Subcutaneous abdominal adipose tissue (tissue), 5 donors: ENCODE data around the gene KIF3C.

Source experiments
- H3K27ac ChIP-seq: one replicate; pipeline ENCODE4 v1.7.0; 2013; ENCODE audit warnings: low read depth, mild to moderate bottlenecking, inconsistent platforms, low read length, moderate library complexity
- H3K27me3 ChIP-seq, 5 donors: one replicate each; pipeline ENCODE4 v1.7.0; 2013; ENCODE audit warnings: low read length in 5 of 5, inconsistent platforms in 1 of 5; ENCODE audit not compliant: control insufficient read depth in 5 of 5, insufficient read depth in 4 of 5
- H3K36me3 ChIP-seq, 5 donors: one replicate each; pipeline ENCODE4 v1.7.0; 2013; ENCODE audit warnings: low read length in 5 of 5; ENCODE audit not compliant: control insufficient read depth in 5 of 5, insufficient read depth in 5 of 5
- H3K4me1 ChIP-seq, 5 donors: one replicate each; pipeline ENCODE4 v1.7.0; 2013; ENCODE audit warnings: low read length in 5 of 5, mild to moderate bottlenecking in 3 of 5, moderate library complexity in 1 of 5; ENCODE audit not compliant: control insufficient read depth in 5 of 5, insufficient read depth in 5 of 5
- H3K4me3 ChIP-seq, 5 donors: one replicate each; pipeline ENCODE4 v1.7.0; 2013; ENCODE audit warnings: low read length in 5 of 5, low read depth in 1 of 5
- H3K9ac ChIP-seq, 5 donors: one replicate each; pipeline ENCODE4 v1.7.0; 2013; ENCODE audit warnings: low read length in 5 of 5, mild to moderate bottlenecking in 4 of 5, moderate library complexity in 3 of 5
- H3K9me3 ChIP-seq, 5 donors: one replicate each; pipeline ENCODE4 v1.7.0; 2013; ENCODE audit warnings: low read length in 5 of 5; ENCODE audit not compliant: control insufficient read depth in 5 of 5
- donor health status: healthy.
- donor health status: healthy.
- donor health status: healthy.
- donor health status: healthy.
- donor health status: healthy.

KIF3C gene

DNA sequence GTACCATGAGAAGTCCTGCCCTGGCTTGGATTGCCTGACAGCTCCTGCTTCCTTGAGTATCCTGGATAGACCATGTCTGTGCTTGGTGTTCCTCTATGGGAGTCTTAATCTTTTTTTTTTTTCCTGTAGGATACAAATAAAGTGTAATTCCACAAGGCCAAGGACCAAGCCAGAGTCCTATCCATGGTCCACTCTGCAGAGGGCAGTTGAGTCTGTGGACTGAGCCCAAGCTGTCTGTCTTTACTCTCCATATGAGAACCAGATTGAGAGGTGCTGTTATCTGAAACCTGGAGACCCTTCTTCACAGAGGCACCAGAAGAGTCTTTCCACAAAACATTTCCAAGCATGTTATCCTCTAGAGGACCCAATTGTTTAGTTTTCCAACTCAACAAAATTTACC is 1.4 kb upstream of the KIF3C start:
- Histone ChIP-seq H3K27me3 (no peaks in the 10 kb centered on the region), H3K27ac (no peak overlapping the region), H3K9me3 (no peaks in the 10 kb centered on the region)

DNA sequence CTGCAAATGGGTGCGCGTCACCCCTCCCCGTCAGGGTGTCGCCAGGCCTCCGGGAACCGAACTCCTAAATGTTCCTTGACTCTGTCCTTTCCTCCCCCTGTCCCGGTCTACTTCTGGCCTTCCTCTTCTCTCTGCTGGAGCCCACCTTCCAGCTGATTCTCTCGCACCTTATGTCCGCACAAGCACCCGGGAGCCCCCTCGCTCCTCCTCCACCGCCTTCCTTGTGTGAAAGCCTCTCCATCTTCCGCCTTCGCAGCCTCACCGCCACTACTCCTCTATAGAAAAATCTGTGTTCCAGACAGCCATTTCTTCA is 627 bp upstream of the KIF3C start:
- Histone ChIP-seq H3K27me3 (no peaks in the 10 kb centered on the region), H3K27ac (no peak overlapping the region), H3K4me1 (peaks cover 0 to 22% (median 15%) of the 10 kb centered on the region in 5 donors), H3K9me3 (no peaks in the 10 kb centered on the region), H3K9ac (peak overlapping the region in 1 of 5 donors; percentile 48), H3K36me3 (no peaks in the 10 kb centered on the region), H3K4me3 (peak overlapping the region; percentile 54 to 92 (median 77))

More for the DNA sequence above, 1.4 kb upstream of the KIF3C start:
- Histone ChIP-seq H3K9ac (no peak overlapping the region), H3K36me3 (no peaks in the 10 kb centered on the region), H3K4me1 (peaks cover 0 to 22% (median 15%) of the 10 kb centered on the region in 5 donors), H3K4me3 (no peak overlapping the region)

DNA sequence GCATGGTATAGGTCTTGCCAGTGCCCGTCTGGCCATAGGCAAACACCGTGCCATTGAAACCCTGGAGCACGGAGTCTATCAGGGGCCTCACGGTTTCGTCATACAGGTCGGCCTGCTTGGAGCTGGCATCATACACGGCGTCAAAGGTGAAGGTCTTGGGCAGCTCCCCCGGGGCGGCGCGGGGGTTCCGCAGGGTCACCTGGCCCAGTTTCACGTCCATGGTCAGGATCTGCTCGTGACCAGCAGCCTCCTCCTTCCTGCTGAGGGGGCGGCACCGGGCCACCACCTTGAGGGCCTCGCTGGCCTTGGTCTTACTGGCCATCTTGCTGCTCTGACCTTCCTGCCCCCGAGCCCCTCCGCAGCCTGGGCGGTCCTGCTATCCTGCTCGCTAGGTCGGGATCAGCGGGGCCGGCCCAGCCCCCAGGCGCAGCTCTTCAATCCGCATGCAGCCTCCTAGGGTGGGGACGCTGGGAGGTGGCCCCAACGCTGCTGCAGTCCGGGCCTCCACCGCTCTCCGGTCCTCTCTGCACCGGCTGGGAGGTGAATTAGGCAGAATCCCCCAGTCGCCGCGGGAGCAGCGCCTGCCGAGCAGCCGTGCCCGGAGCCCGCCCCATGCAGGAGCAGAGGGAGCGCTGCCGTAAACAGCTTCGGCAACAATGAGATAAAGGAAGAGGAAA is 563 bp downstream of the KIF3C start:
- no peaks in the 10 kb centered on the region for H3K9me3 ChIP-seq
- H3K4me1 ChIP-seq = peaks cover 0 to 22% (median 15%) of the 10 kb centered on the region in 5 donors
- no peaks in the 10 kb centered on the region for H3K27me3 ChIP-seq
- peak overlapping the region in 4 of 5 donors; percentile 76 to 92 (median 78) for H3K4me3 ChIP-seq
- no peak overlapping the region for H3K27ac ChIP-seq
- peak overlapping the region in 4 of 5 donors; percentile 40 to 78 (median 70) for H3K9ac ChIP-seq
- no peaks in the 10 kb centered on the region for H3K36me3 ChIP-seq

DNA sequence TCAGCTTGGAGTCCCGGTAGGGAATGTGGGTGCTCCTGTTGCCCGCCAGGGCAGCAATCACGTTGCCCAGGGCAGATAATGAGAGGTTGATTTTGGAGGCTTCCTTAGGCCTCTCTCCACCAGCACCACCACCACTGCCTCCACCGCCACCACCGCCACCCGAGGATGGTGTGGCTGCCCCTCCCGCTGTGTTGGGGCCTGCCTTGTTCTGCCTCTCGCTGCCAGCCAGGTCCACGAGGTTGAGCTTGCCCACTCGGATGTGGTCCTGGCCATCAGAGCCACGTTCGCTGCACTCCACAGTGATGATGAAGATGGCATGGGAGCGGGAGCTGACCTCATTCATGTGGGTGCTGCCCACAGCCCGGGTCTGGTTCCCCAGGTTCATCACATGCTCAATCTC is 1.3 kb downstream of the KIF3C start:
- no peaks in the 10 kb centered on the region for H3K9me3 ChIP-seq
- H3K27me3 ChIP-seq = no peaks in the 10 kb centered on the region
- no peaks in the 10 kb centered on the region for H3K36me3 ChIP-seq
- no peak overlapping the region for H3K27ac ChIP-seq
- H3K9ac ChIP-seq = no peak overlapping the region
- no peak overlapping the region for H3K4me3 ChIP-seq
- H3K4me1 ChIP-seq = peaks cover 0 to 22% (median 15%) of the 10 kb centered on the region in 5 donors

DNA sequence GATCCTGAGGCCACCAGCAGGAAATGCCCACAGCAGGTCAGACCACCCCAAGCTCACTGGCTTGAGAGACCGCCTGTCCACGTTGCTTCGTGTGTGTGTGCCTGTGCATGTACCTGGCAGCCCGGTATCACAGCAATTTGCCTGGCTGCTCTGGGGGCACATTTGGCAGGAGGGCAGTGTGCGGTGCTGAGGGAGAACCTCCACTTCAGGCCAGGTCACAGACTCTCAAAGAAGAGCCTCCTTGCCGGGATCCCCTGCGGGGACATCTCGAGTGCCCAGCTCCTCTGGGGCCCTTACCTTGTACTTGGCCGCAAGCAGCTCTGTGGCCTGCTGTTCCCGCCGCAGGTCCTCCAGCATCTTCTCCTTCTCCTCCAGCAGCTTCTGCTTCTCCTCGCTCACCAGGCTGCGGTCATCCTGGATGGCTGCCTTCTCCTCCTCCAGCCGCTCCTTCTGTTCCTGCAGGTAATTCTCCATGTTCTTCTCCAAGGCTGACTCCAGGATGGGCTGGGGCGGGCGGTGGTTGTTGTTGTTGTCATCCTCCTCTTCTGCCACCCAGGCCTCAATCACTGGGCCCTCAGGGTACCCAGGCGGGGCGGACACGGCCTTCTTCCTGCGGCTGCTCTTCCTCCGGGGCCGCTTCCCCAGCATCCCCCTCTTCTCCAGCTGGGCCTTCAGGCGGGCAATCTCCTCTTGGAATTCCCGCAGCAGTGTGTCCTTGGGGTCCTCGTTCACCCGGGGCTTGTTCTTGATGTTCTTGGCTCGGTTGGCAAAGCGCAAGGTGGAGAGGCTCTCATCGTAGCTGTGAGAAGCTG is 2.0 kb downstream of the KIF3C start:
- no peaks in the 10 kb centered on the region for H3K36me3 ChIP-seq
- peaks cover 0 to 22% (median 15%) of the 10 kb centered on the region in 5 donors for H3K4me1 ChIP-seq
- no peak overlapping the region for H3K4me3 ChIP-seq
- H3K9me3 ChIP-seq = no peaks in the 10 kb centered on the region
- no peak overlapping the region for H3K9ac ChIP-seq
- no peaks in the 10 kb centered on the region for H3K27me3 ChIP-seq
- H3K27ac ChIP-seq = no peak overlapping the region

DNA sequence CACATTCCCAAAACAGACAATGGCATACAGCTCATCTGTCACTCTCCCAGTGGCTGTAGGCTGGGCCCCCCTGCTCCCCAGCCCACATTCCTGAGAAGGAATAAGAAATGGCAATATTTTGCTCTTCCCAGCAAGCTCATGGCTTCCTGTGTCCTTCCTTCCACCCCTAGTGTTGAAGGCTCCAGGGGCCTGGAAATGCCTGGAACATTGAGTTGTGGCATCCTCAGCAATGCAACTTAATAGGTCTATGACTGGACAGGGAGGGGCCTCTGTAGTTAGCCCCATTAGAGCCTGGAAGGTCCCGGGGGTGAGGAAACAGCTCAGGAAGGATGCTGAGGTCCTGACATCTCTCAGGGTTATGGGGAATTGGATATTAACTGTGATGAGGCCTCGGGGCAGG is 3.3 kb downstream of the KIF3C start:
- H3K9ac ChIP-seq = no peak overlapping the region
- H3K4me1 ChIP-seq = peaks cover 0 to 22% (median 15%) of the 10 kb centered on the region in 5 donors
- H3K36me3 ChIP-seq = no peaks in the 10 kb centered on the region
- H3K9me3 ChIP-seq = no peaks in the 10 kb centered on the region
- no peak overlapping the region for H3K27ac ChIP-seq
- H3K27me3 ChIP-seq = no peaks in the 10 kb centered on the region
- no peak overlapping the region for H3K4me3 ChIP-seq

DNA sequence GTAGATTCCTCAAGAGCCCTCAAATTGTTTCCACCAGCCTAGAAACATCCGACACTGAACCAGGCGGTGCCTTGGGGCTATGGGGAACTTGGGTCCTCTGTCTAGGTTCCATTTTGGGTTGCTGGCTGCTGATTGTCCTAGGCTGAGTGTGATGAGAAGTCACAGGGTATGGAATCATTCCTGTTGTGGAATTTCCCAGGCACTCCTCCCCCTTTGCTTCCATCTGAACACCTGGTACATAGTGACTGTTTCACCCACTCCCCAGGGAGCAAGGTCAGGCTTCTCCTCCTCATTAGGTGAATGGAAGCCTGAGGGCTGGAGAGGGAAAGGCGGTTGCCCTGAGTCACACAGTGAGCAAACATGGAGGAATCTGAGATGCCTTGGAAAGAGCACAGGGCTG is 4.5 kb downstream of the KIF3C start:
- no peak overlapping the region for H3K27ac ChIP-seq
- no peak overlapping the region for H3K4me3 ChIP-seq
- no peaks in the 10 kb centered on the region for H3K36me3 ChIP-seq
- no peaks in the 10 kb centered on the region for H3K27me3 ChIP-seq
- H3K9ac ChIP-seq = no peak overlapping the region
- peaks cover 0 to 18% (median 11%) of the 10 kb centered on the region in 5 donors for H3K4me1 ChIP-seq
- H3K9me3 ChIP-seq = no peaks in the 10 kb centered on the region

DNA sequence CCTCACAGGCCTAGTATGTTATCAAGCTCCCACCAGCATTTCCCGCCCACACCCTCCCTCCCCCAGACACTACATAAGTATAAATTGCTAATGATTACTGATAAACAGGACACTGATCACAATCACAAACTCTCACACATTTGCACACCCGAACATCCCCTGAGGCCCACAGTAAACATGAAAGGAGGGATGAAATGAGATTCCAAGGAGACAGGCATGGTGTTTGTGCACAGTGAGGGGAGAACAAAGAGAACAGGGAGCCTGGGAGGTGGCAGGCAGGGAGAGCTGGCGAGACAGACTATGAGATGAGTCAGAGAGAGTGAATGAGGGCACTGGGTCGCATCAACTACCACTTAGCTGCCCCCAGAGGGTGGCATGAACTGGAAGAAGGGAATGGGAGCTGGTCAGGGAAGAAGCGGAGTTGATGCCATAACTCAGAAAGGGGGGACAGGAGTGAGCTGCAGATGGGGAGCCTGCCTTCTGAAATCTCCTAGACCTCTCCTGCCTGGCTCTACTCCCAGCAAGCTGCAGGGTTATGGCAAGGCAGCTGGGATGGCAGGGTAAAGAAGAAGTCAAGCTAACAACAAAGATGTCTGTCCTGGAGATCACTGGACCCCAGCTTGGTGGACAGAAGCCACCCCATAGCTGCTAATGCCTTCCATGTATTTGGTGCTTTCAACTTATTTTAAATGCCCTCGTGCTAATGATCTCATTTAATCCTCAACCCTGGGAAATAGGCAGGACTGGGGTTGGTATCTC is 5.1 kb downstream of the KIF3C start:
- Histone ChIP-seq H3K36me3 (no peaks in the 10 kb centered on the region), H3K4me3 (no peak overlapping the region), H3K27ac (no peak overlapping the region), H3K9ac (no peak overlapping the region), H3K9me3 (no peaks in the 10 kb centered on the region), H3K27me3 (no peaks in the 10 kb centered on the region), H3K4me1 (peaks cover 0 to 17% (median 9%) of the 10 kb centered on the region in 5 donors)

DNA sequence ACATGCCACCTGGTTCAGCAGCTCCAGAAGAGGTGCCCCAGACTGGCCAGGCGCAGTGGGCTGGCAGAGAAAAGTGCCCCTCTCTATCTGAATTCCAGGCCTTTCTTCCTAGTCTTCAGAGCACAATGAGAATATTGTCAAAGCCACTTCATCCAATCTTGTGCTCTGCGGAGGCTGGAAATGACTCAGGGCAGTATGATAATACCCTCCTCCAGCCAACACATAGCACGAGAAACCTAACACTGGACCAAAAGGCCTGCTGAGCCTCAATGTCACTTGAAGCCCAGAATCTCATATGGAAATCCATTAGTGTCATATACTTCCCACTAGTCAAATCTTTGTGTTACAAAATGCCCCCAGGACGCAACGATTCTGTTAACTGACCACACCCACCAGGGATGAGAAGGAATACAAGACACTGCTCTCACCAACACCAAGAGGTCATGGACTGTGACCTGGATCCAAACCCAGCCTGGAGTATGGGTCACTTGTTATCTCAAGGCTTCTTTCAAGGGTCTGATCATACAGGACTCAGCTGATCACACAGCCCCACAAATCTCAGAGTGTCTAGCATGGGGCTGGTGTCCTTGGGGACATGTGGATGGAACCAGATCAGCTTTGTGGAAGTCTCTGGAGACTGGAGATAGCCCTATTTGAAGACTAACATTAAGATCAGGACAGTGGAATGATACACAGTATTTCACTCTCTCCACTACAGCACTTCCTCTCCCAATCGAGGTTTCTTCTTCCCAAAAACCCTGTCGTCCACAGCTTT is 10.1 kb downstream of the KIF3C start:
- no peak overlapping the region for H3K4me3 ChIP-seq
- no peaks in the 10 kb centered on the region for H3K4me1 ChIP-seq
- H3K27me3 ChIP-seq = no peaks in the 10 kb centered on the region
- no peaks in the 10 kb centered on the region for H3K36me3 ChIP-seq
- H3K27ac ChIP-seq = no peak overlapping the region
- no peak overlapping the region for H3K9ac ChIP-seq
- H3K9me3 ChIP-seq = no peaks in the 10 kb centered on the region
